Right forelimb (tissue), 1 donor: ENCODE data around the gene SLC17A1.

Experiments used
- DNase-seq: peaks from one replicate; pipeline ENCODE4 v3.0.0-alpha.2; 2018

Gene SLC17A1

DNA sequence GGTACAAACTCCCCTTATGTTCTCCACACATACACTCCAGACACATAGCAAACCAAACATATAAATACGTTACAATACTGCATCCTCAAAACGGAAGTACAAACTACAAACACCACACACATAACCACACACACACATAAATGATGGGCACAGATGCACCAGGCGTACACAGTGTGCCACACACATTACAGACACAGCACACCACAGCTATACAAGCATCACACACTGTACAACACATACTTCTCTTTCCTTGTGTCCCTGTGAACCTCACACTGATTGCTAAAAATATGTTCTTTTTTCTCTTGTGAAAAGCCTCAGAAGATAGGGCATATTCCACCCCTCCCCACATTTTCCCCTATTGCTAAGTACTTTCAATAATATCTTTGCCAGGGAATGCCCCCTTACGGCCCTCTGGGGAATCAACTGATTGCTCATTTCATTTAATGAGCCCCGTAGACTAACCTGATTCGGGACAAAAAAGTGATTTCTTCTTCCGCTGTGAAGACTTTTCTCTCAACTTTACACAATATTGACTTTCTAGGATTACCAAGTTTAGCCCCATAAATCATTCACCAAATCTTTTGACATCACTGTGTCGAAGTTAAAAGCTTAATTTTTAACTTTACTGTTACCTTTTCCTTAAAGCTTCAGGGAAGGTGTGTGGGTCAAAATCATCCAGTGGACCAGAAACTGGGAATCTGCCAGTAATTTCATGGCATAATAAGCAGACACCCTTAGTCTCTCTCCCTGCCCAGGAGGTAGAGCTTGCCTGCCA, at the start of gene SLC17A1:
SLC17A1 (minus strand) TSS at position 521 of the 775 bp plus-strand sequence. CDS start 1,495 bp downstream, outside the sequence.
- DNase-seq = no peak

DNA sequence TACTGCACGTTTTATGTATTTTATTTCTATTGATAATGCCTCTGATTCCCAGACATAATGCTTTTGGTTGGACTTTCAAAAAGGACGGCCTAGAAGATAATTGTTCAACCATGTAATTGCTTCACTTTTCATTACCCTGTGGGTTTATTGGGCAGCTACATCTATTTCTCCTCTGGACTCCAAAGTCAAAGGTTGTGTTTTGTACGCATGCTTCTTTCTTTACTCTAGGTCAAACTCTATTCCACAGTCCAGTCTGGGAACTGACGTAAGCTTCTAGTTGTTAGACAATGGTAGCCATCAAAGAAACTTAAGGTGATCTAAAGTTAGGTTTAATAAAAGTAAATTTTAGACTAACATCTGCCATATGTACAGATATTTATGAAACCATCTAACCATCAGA, 48.7 kb upstream of the SLC17A1 start:
- DNase-seq = no peak

GRCh38 chr6:25878721-25879322, 47.0 kb upstream of the SLC17A1 start:
- no peak for DNase-seq

- DNase-seq = no peak
Measured at GRCh38 chr6:25875926-25876602, 44.2 kb upstream of the SLC17A1 start.

GRCh38 chr6:25875563-25875905, 43.7 kb upstream of the SLC17A1 start:
- no peak for DNase-seq

- no peak for DNase-seq
Measured at GRCh38 chr6:25874822-25875562, 43.1 kb upstream of the SLC17A1 start.

DNA sequence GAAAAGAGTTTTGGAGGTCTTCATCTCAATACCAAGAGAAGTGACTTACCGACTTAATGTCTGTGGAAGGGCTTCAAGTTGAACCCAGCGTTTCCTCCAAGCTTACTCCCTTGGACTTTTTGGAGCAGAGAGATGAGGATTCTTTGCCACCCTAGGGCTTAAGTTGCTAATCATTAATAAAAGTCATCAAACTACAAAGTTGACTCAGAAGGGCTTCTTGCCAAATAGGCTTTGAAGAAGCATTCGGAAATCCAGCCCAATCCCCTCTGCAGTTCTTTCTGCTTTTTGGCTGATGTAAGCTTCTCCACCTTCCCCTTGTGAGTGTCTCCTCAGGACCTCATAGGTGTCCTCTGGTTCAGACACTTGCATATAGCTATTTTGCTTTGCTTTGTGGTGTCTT, 42.3 kb upstream of the SLC17A1 start, which contains the start of gene SLC17A3:
SLC17A3 (minus strand) TSS at position 126 of the 400 bp plus-strand sequence. CDS start 5,856 bp downstream, outside the sequence.
- DNase-seq = no peak

DNA sequence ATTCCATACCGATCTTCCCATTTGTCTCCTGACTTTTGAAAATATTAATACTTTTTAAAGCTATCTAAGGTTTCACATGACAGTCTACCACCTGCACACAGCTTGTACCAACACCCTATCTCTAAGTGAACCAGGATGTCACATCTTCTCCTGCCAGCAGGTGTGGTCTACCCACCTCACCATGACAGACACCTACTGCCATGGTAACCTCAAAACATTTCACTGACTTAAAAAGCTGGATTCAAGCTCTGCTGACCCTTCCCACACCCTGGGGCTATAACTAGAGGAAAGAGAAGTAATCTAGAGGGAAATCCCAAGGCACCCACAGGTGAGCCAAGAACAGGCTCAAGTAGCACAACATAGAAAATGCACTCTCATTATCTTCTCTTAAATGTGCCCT, 41.0 kb upstream of the SLC17A1 start:
- no peak for DNase-seq

- DNase-seq = no peak
Measured at GRCh38 chr6:25869840-25870239, 38.0 kb upstream of the SLC17A1 start.

- no peak for DNase-seq
Measured at GRCh38 chr6:25868436-25869183, 36.8 kb upstream of the SLC17A1 start.

DNA sequence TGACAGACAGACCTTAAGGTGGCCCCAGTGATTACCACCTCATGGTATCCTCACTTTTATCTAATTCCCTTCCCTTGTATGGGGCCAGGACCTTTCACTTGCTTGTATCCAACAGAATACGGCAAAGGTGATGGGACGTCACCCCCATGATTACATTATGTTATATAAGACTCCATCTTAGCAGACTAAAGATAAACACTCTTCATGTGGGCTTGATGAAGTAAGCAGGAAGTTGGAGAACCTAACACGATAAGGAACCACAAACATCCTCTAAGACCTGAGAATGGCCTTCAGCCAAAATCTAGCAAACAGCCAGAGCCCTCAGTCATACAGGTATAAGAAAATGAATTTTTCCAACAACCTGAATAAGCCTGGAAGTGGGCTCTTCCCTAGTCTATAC, 34.2 kb upstream of the SLC17A1 start:
- no peak for DNase-seq

GRCh38 chr6:25863360-25863759, 31.5 kb upstream of the SLC17A1 start:
- DNase-seq = no peak

DNA sequence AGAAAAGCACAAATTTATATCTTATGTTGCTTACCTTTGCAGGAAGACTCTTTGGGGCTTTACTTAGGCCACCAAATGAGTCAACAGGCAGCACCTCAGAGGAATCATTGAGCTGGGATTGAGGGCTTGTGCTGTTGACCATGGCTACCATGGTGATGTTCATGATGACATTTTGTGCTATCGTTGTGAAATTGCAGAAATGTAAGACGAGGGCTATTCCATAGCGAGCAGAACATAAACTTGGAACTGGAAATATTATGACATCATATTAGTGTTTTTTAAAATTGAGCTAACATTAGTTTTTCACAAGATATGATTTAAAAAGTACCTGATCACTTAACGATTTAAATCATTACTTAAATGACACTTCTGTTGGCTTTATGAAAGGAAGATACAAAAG, 30.3 kb upstream of the SLC17A1 start:
- DNase-seq = no peak

DNA sequence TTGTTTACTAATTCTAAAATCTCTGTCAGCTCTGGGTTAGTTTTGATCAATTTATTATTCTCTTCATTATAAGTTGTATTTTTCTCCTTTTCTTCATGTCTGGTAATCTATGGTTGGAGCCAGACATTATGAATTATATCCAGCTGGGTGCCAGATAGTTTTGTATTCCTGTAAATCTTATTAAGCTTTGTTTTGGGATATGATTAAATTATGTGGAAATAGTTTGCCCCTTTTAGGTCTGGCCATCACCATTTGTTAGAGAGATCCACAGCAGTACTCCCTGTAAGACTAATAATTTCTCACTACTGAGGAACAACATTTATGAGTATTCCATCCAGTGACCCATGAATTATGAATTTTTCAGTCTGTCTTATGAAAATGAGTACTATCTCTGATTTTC, 20.9 kb upstream of the SLC17A1 start:
- DNase-seq = no peak

DNA sequence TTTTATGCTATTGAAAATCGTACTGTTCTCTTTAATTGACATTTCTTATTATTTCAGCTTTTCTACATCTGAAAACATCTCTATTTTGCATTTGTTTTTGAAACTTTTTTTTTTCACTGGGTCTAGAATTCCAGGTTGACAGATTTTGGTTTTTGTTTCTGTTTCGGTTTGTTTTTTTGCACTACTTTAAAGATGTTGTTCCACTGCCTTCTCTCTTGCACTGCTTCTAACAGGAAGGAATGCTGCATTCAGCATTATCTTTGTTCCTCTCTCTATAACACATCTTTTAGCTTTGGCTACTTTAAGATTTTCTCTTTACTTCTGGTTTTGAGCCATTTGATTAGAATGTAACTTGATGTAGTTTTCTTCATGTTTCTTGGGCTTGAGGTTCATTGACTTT, 20.1 kb upstream of the SLC17A1 start:
- DNase-seq = no peak

- no peak for DNase-seq
Measured at GRCh38 chr6:25844518-25844917, 12.7 kb upstream of the SLC17A1 start.

- no peak for DNase-seq
Measured at GRCh38 chr6:25842526-25842925, 10.7 kb upstream of the SLC17A1 start.

DNA sequence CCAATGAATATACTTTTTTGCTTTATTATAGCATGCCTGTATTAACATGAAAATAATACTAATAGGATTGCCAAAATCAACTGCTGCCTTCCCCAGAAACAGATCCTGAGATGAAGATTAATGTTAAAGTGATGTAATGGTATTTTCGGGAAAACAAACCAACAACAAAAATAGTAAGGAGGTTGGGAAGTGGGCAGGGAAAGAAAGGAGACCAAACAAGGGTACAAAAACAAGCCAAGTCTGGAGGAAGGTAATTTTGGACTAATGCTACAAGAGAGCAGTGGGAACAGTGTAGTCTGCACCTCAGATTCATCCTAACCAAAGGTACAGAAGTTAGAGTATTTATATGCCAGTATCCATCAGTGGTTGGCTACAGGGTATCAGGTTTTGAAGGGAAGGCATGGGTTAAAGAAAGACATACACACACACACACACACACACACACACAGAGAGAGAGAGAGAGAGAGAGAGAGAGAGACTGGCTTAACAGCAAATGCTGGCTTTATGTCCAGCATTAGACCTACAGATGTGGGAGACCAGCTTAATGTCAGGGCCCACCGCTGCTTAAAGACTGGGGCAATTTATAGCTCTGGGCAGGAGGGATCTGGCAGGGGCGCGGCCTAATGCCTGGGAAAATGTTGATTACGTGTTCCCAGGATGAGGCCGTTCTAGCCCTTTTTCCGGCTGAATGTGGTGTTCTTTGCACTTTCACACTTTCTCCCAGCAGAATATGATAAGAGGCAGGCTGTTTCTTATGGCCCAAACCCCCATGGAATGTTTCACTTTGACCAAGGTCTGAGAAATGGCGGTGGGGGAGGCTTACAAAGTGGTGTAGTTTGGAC, 3.8 kb upstream of the SLC17A1 start:
- DNase-seq = no peak

DNA sequence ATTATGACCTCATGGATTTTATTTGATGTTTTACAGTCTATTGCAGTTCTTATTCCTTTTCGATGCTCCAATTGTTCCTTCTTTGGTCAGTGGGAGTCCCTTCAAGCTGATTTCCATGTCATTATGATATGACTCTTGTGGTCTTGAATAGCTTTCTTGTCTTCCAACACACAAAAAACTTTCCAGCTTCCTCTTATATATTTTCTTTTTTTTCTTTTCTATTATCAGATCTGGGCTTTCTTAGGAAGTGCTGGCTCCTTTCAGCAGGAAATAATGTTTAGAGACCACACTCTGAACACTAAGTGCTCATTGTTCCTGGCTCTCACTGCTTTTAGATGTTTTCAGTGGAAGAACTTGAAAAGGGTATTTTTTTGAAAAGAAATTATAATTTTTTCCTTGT, 3.1 kb upstream of the SLC17A1 start:
- no peak for DNase-seq

- DNase-seq = no peak
Measured at GRCh38 chr6:25833136-25833535, 1.3 kb upstream of the SLC17A1 start.

- DNase-seq = no peak
Measured at GRCh38 chr6:25832670-25833069, 818 bp upstream of the SLC17A1 start.

DNA sequence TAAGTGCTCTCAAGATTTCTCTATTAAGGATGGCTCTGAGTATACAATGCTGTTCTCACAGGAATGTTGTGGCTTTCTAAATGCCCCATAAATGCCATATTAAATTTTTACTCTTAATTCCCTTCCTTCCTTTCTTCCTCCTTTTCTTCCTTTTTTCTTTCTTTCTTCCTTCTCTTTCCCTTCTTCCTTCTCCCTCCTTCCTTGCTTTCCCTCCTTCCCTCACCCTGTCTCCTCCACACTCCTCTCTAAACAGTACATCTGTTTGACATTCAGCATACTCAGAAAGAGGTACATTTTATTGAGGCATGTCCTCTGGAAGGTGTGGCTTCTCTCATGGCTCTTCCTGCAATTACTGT, 433 bp upstream of the SLC17A1 start:
- no peak for DNase-seq
